Muscle layer of duodenum (tissue), 2 donors: ENCODE data around the gene KAT7.

Experiments used
- H3K27ac ChIP-seq: one replicate; pipeline ENCODE4 v1.7.0; 2013; ENCODE audit warnings: mild to moderate bottlenecking, low read length
- H3K27me3 ChIP-seq: one replicate; pipeline ENCODE4 v1.7.0; 2013; ENCODE audit warnings: low read depth, mild to moderate bottlenecking, control low read depth, low read length
- H3K36me3 ChIP-seq, 2 donors: one replicate each; pipeline ENCODE4 v1.7.0; 2013; ENCODE audit warnings: low read length in 2 of 2, control low read depth in 1 of 2, mild to moderate bottlenecking in 1 of 2; ENCODE audit not compliant: insufficient read depth in 2 of 2, control insufficient read depth in 1 of 2
- H3K4me1 ChIP-seq, 2 donors: one replicate each; pipeline ENCODE4 v1.7.0; 2013; ENCODE audit warnings: low read length in 2 of 2, mild to moderate bottlenecking in 2 of 2, control low read depth in 1 of 2, moderate library complexity in 1 of 2; ENCODE audit not compliant: insufficient read depth in 2 of 2, control insufficient read depth in 1 of 2
- H3K4me3 ChIP-seq, 2 donors: one replicate each; pipeline ENCODE4 v1.7.0; 2013; ENCODE audit warnings: low read length in 2 of 2, low read depth in 1 of 2, mild to moderate bottlenecking in 1 of 2
- H3K9me3 ChIP-seq, 2 donors: one replicate each; pipeline ENCODE4 v1.7.0; 2013; ENCODE audit warnings: low read length in 2 of 2, control low read depth in 1 of 2, mild to moderate bottlenecking in 1 of 2; ENCODE audit not compliant: control insufficient read depth in 1 of 2
- donor health status: healthy.

Gene KAT7

GRCh38 chr17:49875685-49876084, 87.2 kb downstream of the KAT7 start:
- no peaks in the 10 kb centered on the region for H3K36me3 ChIP-seq
- H3K4me3 ChIP-seq, result no peak overlapping the region
- peaks cover 4% of the 10 kb centered on the region for H3K27me3 ChIP-seq
- peaks cover 0 to 7% of the 10 kb centered on the region in 2 donors for H3K4me1 ChIP-seq
- H3K9me3 ChIP-seq, result no peaks in the 10 kb centered on the region
- no peak overlapping the region for H3K27ac ChIP-seq

- peaks cover 27% of the 10 kb centered on the region for H3K27me3 ChIP-seq
- no peak overlapping the region for H3K27ac ChIP-seq
- peaks cover 0 to 10% of the 10 kb centered on the region in 2 donors for H3K4me1 ChIP-seq
- H3K4me3 ChIP-seq, result no peak overlapping the region
- no peaks in the 10 kb centered on the region for H3K9me3 ChIP-seq
- no peaks in the 10 kb centered on the region for H3K36me3 ChIP-seq
These were observed 90.7 kb downstream of the KAT7 start for GRCh38 chr17:49878931-49879904.

GRCh38 chr17:49880291-49881053, 92.0 kb downstream of the KAT7 start:
- Histone ChIP-seq H3K36me3 (no peaks in the 10 kb centered on the region), H3K4me1 (peaks cover 0 to 10% of the 10 kb centered on the region in 2 donors), H3K27me3 (peaks cover 24% of the 10 kb centered on the region), H3K4me3 (no peak overlapping the region), H3K9me3 (no peaks in the 10 kb centered on the region), H3K27ac (no peak overlapping the region)

- Histone ChIP-seq H3K27me3 (peaks cover 24% of the 10 kb centered on the region), H3K9me3 (no peaks in the 10 kb centered on the region), H3K27ac (no peak overlapping the region), H3K4me1 (peaks cover 0 to 10% of the 10 kb centered on the region in 2 donors), H3K4me3 (no peak overlapping the region), H3K36me3 (no peaks in the 10 kb centered on the region)
These were observed 92.5 kb downstream of the KAT7 start for GRCh38 chr17:49881054-49881402.

GRCh38 chr17:49882434-49882833, 94.0 kb downstream of the KAT7 start:
- no peak overlapping the region for H3K27ac ChIP-seq
- no peaks in the 10 kb centered on the region for H3K36me3 ChIP-seq
- H3K27me3 ChIP-seq, result peaks cover 26% of the 10 kb centered on the region
- H3K4me1 ChIP-seq, result peaks cover 0 to 10% of the 10 kb centered on the region in 2 donors
- no peaks in the 10 kb centered on the region for H3K9me3 ChIP-seq
- H3K4me3 ChIP-seq, result no peak overlapping the region
